ENCODE results near the gene KCNIP3. TPM values are rescaled to one million over a fixed set of nuclear protein-coding genes. Genes with fewer than 3 reads are reported as not detected.

Gene KCNIP3
- total and polyA plus RNA-seq, 9 of the 15 experiments (the other 6 are each of a cell fraction or from before 2014, with no cell fraction given): 0.04 TPM; not detected in 8

DNA sequence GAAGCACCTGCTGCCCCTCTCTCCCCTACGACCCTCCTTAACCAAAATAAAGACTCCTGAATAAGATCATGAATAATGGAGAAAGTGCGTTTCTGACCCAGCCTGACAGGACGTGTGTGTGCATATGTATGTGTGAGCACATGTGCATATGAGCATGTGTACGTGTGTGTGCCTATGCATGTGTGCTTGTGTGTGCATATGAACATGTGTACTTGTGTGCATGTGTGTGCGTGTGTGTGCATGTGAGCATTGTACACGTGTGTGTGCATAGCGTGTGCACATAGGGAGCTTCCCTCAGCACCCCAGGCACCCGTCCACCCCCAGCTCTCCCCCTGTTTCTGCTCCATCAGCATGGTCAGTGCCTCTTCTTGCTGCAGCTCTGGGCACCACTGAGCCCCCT is 10.7 kb downstream of the KCNIP3 start:
- ChIA-PET POLR2A (no interaction called here), CTCF (ENCODE audit: low intra/inter-chr PET ratio) (no interaction called here)
- ATAC-seq (no peak), FAIRE-seq (no peak), DNase-seq (ENCODE audit: extremely low read depth in 1 of 4, low spot score in 3 of 4) (no peak)
- Histone ChIP-seq H3K27ac (ENCODE audit: extremely low read depth, low read depth, low read length) (no peak overlapping the region), H3K4me3 (no peak overlapping the region), H3K4me1 (replicated peaks in 1 of 2; ENCODE audit: control insufficient read depth in 2 of 2, insufficient read depth in 2 of 2, low read length in 2 of 2) (no peaks in the 10 kb centered on the region; a peak in 1 of 5 replicates), H4K20me1 (replicated peaks; ENCODE audit: control insufficient read depth, insufficient read depth, low read length) (peaks cover 8% of the 10 kb centered on the region; the same call in 1 of the 2 replicates), H3K9me1 (ENCODE audit: control insufficient read depth, insufficient read depth, low read length) (no peaks in the 10 kb centered on the region), H2AFZ (ENCODE audit: low read depth, low read length) (no peak overlapping the region), H3K4me2 (ENCODE audit: insufficient read depth, low read length) (no peak overlapping the region), H3K9ac (ENCODE audit: insufficient read depth in 1 of 2, low read depth in 2 of 2, low read length in 2 of 2) (no peak overlapping the region), H3K9me3 (replicated peaks; ENCODE audit: control insufficient read depth, insufficient read depth, low read depth, low read length) (no peaks in the 10 kb centered on the region), H3K27me3 (ENCODE audit: control insufficient read depth in 2 of 2, insufficient read depth in 2 of 2, low read length in 2 of 2) (peaks cover 10 to 65% of the 10 kb centered on the region in 2 experiments), H3K36me3 (ENCODE audit: control insufficient read depth, insufficient read depth, low read length) (no peaks in the 10 kb centered on the region), H3K79me2 (ENCODE audit: control insufficient read depth, insufficient read depth, low read length) (no peaks in the 10 kb centered on the region)
- TF ChIP-seq, protein P1, sequence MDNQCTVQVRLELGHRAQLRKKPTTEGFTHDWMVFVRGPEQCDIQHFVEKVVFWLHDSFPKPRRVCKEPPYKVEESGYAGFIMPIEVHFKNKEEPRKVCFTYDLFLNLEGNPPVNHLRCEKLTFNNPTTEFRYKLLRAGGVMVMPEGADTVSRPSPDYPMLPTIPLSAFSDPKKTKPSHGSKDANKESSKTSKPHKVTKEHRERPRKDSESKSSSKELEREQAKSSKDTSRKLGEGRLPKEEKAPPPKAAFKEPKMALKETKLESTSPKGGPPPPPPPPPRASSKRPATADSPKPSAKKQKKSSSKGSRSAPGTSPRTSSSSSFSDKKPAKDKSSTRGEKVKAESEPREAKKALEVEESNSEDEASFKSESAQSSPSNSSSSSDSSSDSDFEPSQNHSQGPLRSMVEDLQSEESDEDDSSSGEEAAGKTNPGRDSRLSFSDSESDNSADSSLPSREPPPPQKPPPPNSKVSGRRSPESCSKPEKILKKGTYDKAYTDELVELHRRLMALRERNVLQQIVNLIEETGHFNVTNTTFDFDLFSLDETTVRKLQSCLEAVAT (IDR thresholded peaks at IDR 0.05): no peak
- no peak for TF ChIP-seq ZNF668 (CRISPR knock-in tag; IDR thresholded peaks at IDR 0.05)
- TF ChIP-seq SRSF1 (IDR thresholded peaks at IDR 0.05; ENCODE audit: low read depth, low read length): no peak
- TF ChIP-seq FOS (IDR thresholded peaks at IDR 0.05; ENCODE audit: extremely low read depth, insufficient read length): no peak
- in situ Hi-C loops (cut with MboI) (no loop called here), intact Hi-C loops (cut with micrococcal nuclease) (no loop called here)
- BruUV-seq (replicated peaks): no TSS peak
- WGBS (ENCODE audit: insufficient coverage, low coverage, missing lambda C conversion rate): under 1% methylated on average over 8 of the region's 8 CpGs

Measured in K562 (cell line).